HG03575 (cell line): ENCODE measurements around the gene ABHD12.
"Not testable (repeated sequence)": the region's sequence is repeated elsewhere in the genome, so short reads cannot be mapped to it uniquely, and the experiment has no call there.

Source experiments
- ATAC-seq: cut with Tn5 transposase; IDR thresholded peaks from one replicate; pipeline ENCODE4 v1.9.1; 2021; ENCODE audit not compliant: unreplicated experiment, insufficient number of reproducible peaks, low FRiP score; ENCODE audit errors: extremely low read depth

The ABHD12 gene

GRCh38 chr20:25273541-25274358 lies 116.9 kb downstream of the ABHD12 start:
- no peak for ATAC-seq

DNA sequence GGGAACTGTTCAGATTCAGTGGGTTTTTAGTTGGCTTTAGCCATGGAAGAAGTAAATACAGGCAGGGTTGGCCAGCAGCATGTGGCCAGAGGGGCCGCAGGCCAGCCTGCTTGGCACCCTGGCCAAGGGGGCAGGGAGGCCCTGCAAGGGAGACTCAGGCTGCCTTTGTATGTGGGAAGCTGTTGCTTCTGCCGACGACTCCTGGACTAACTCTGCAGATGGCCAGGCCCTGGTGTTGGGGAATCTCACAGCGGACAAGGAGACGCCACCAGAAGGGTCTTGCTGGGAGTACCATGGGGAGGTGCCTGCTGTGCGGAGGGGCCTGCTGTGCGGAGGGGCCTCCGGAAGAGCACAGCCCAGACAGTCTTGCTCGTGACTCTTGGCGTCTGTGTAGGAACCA lies 117.6 kb downstream of the ABHD12 start:
- ATAC-seq: no peak

DNA sequence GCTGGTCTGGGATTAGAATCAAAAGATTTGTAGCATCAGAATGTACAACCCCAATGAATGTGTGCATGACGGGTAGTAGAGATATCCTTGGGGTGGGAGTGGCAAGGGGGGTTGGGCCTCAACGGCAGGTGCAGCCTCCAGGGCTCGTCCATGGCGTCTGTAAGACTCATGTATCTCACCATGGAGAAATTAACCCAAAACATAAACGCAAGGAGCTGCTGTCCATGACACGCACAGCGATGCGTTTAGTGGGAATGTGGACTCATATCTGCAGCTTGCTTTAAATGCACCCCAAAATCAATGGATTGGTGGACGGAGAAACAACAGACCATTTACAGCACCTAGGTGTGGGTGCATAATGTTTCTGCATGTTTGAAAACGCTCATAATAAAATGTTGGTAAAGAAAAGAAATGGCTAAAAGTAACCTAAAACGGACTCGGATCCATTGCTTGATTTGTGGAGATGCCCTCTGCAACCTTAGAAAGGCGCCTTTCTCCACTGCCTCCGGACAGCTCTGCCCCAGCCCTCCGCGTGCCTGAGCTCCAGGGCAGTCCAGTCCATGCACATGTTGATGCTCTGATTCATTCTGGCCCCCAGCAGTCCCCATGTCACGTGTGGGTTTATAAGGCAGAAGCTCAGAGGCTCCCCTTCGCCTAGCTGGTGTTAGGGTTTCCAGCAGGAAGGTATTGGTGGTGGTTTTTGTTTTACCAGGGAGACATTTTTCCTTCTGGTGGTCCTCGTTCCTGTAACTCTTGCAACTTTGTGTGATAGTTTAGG lies 118.2 kb downstream of the ABHD12 start:
- no peak for ATAC-seq

- ATAC-seq: no peak
Observed at GRCh38 chr20:25271486-25272222, 119.0 kb downstream of the ABHD12 start.

- ATAC-seq: no peak
Observed at GRCh38 chr20:25270829-25271251, 119.8 kb downstream of the ABHD12 start.

- no peak for ATAC-seq
Observed at GRCh38 chr20:25269833-25270170, 120.8 kb downstream of the ABHD12 start.

- ATAC-seq: no peak
Observed at GRCh38 chr20:25269057-25269832, 121.4 kb downstream of the ABHD12 start.

GRCh38 chr20:25260770-25261437 lies 129.7 kb downstream of the ABHD12 start:
- not testable (repeated sequence) for ATAC-seq

- ATAC-seq: no peak
Observed at GRCh38 chr20:25259788-25260254, 130.8 kb downstream of the ABHD12 start.

DNA sequence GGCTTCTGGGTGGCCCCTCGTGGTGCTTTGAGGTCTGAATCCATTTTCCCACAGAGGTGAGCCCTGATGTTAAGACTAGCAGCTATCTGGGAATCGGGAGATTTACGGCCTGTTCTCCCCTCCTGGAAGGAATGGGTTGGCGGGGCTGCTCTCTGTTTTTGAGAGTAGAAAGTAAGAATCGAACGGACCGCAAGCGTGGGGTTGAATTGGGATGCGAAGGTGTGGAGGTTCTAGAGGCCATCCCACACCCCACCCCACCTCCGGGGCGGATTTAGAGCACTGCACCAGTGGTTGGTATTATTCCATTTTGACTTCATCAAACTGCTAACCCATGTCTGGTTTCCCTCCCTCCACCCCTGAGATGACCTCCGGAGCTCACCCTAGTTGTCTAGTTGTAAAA lies 131.3 kb downstream of the ABHD12 start:
- ATAC-seq: no peak

DNA sequence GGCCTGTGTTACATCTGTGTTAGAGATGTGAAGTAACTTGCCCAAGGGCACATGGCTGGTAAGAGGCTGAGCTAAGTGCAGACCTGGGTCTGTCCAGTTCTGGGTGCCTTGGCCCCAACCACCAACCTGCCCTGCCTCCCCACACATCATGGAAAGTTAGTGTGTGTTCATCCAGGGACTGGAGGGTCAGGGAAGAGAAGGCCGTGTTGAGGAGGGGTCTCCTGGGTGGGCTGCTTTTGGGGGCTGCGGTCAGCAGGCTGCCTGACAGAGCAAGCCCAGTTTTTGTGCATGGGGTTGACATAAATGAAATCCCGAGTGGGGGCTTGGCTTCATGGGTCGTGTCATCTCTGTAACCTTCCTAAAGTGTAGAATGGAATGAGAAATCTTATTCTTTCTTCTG lies 131.8 kb downstream of the ABHD12 start:
- no peak for ATAC-seq

DNA sequence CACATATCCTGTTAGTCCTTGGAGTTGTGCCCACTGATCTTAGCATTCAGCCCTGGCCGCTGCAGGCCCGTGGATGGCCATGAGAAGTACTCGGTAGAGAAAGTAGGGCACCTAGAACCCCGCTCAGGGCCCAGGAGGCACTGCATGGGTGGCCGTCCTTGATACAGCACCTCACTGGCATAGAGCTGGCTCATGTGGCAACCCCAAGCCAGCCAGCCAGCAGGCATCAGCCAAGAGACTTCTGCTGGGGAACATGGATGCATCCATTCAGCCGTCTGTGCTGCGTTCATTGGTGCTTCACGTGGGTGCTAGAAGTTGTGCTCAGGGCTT lies 132.2 kb downstream of the ABHD12 start:
- ATAC-seq: no peak

DNA sequence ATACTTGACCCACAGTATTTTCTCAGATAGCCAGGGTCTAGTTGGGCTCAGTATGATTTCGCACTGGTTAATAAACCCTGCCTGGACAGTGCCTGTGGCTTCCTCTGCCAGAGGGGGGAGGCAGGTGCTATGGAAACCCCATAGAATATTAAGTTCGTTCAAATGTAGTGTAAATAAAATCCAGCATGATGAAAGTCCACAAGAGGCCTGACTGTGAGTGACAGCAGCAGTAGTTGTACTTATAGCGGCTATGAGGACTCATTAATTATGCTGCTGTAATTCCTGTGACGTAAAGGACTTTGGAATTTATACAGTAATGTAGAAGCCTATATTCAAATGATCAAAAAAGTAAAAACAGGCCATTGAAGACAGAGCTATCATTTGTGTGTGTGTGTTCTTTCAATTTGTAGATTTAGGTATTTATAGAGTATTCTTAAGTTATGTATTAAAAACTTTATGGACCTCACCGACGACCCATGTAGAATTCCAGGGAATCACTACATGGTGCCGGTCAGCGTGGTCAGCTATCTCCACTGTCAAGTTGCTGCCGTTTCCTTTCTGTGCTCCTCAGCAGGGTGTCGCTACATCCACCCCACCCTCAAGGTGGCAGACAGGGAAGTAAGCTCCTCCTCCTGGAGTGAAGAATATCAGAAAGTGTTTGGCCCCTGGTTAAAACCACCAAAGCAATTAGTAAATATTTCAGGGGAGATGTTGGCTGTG lies 132.7 kb downstream of the ABHD12 start:
- ATAC-seq: no peak

DNA sequence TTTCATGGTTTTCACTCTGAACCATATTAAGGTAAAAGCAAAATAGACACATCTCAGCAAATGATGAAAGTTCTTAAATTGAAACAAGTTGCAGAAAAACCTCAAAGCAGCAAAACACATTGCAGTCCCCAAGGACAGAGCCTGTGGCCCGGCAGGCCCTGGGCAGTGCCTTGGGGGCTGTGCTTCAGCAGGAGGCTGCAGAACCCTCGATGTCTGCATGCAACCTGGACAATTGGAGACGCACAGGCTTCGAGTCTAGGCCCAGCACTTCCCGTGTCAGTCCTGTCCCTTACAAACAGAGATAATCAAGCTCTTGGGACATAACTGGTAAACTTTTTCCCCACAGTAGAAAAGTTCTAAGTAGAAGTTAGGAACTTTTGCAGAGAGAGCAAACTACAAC lies 133.5 kb downstream of the ABHD12 start:
- ATAC-seq: no peak

DNA sequence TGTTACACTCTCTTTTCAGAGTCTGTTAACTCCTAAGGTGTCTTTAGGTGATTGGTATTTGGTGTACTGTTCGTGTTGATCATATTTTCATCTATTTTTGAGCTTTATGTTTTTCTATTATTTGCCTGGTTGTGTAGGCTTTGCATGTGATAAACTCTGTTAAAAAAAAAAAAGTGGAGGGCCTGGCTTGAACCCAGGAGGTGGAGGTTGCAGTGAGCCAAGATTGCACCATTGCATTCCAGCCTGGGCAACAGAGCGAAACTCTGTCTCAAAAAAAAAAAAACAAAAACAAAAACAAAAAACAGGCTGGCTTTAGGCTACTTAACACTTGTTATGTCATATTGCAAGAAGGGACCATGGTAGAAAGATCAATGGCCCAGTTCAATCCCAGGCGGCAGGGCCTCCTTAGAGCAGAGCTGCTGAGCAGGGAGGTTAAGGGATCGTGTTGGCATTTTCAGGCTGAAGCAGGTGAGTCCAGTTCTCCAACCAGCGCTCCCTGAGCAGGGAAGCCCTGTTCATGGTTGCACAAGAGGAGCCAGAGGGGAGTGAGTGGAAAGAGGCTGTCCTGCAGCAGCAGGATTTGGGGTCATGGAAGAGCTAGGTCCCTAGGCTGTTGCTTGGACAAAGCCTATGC lies 134.3 kb downstream of the ABHD12 start:
- no peak for ATAC-seq

- ATAC-seq: no peak
Observed at GRCh38 chr20:25254986-25255680, 135.5 kb downstream of the ABHD12 start.

DNA sequence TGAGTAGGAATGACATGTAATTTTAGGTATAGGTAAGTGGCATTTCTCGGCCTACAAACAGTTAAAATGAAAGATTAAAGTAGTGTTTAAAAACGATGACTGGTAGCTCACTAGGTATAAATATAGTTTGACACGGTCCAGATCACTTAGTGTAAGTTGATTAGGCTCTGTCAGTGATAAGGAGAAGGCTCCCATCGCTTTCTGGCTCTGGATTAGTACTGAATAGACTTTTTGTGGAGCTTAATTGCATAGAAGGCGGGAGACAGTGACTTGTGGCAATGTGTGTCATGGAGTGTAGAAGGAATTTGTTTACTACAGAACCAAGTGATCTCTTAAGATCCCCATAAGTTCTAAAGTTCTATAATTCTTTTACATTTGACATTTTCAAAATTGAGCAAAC lies 136.1 kb downstream of the ABHD12 start:
- ATAC-seq: no peak
